ENCODE measurements around the gene TRIM28.
"Not testable (repeated sequence)": the region's sequence is repeated elsewhere in the genome, so short reads cannot be mapped to it uniquely, and the experiment has no call there.

TRIM28 gene

DNA sequence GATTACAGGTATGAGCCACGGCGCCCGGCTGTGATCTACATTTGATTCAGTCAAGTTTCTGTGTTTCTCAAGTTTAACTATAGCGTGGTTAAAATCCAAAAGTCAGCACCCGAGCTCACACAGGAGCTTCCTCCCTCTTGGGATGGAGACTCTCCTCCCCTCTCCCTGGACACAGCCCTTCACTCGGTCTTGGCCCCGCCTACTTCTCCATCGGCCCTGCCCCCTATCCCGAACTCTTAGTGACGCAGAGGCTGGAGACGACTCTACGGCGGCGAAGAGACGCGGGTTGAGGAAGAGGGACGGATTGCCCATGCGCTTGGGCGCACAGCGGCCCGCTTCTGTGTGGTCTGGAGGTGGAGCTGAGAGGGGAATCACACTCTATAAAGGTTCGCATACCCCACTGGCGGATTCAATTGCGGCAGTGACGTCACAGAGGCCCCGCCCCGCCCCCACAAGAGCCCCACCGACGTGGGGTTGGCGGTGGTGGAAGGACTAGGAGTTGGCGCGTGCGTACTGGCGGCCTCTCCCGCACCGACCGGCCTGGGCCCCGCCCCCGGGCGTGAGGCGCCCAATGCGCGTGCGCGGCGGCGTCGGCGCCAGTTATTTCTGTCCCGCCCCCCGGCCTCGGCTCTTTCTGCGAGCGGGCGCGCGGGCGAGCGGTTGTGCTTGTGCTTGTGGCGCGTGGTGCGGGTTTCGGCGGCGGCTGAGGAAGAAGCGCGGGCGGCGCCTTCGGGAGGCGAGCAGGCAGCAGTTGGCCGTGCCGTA, at the start of gene TRIM28:
TRIM28 (plus strand) TSS at position 239 of the 765 bp plus-strand sequence. CDS start 694 bp downstream, outside the sequence.
- DNase-seq: no peak

DNA sequence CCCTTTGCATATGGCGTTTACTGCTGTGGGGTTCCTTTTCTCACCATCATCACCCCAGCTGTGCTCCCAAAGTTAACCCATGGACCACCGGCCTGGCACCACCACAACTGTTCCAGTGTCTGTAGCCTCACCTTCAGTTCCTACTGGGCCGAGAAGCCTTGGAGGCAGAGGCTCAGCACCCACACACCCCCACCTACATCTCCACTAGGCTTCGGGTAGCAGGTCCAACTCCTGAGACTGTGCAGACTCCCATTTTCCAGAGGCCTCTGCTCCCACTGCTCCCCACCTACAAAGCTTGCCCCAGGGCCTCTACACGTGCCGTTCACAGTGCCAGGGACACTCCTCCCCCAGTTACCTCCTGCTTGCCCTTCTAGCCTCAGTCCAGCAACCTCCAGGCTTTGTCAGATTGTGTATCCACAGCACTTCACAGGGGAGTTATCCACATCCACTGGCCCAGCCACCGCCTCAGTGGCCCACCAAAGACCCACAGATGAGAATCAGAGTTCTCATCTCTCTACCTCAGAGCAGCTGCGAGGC, 46.2 kb upstream of the TRIM28 start:
- DNase-seq: no peak

DNA sequence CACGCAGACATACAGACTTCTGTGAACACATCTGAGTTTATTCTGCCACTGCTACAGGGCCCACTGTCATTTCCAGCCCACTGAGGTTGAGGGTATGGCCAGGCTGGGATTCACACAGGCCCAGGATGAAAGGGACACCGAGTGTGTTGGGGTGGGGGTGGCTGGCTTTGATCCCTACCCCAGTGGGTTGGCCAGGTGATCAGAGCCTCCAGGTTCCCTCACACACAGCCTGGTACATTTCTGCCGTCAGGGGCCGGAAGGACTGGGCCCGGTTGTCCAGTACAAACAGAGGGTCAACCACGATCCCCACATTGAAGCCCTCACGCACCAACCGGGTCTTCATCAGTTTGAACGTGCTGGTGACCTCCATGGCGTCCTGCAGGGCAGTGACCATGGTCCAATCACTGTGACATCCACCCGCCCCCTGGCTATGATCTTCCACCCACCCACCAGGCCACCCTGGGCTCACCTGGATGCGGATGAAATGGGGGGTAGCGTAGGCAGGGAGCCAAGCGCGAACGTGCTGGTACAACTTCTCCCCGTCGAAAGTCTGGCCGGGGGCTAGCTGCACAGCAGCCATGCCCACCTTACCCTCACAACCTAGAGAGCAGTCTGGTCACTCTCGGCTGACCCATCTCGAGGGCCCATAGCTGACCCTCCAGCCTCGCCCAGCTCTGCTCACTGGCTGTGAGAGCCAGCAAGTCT, 45.4 kb upstream of the TRIM28 start:
- DNase-seq: no peak

DNA sequence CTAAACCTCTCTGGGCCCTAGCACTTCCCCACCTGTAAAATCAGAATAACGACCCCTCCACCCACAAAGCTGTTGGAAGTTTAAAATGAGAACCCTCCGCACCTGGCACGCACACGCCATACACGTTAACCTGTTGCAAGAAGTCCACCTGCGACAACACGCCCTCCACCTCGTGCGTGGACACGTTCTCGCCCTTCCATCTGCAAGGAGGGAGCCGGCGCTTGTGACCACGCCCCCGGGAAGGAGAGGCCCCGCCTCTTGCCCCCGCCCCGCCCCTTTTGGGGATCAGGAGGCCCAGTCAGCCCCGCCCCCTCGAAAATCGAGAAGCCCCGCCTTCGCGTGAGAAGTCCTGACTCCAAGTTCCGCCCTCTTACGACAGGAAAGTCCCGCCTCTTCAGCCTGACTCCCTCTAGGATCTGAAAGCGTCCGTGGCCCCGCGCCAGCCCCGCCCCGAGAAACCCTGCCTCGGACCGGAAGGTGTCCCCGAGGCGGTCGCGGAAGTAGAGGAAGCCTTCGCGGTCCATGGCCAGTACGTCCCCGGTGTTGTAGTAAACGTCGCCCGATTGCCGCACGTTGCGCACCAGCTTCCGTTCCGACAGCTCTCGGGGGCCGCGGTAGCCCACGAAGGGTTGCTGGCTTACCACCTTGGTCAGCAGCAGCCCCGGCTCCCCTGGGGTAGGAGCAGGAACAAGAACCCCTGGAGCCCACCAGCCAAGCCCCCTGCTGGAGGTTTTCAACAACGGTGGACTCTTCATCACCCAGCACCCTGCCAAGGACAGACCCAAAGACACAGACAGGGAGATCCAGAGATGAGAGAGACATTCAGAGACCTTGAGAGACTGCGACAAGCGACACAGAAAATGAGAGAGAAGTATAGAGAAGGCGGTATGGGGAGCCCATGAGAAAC, 44.6 kb upstream of the TRIM28 start:
- peak; percentile 82 to 91 (median 84) for DNase-seq

DNA sequence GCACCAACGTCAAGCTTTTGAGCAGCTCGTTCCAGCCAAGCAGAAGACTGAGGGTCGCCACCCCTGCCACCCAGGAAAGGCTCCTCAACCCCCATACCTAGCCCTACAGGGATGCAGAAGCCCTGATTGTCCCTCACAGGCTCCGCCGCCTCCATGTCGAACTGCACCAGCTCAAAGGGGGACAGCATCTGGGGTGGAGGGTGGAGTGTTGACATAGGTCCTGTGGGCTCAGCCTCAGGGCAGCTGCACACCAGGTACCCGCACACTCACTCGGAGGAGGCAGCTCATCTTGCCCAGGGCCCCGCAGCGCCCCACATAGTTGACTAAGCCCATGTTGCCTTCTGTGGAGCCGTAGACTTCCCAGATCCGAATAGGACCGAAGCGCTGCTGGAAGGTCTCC, 43.6 kb upstream of the TRIM28 start:
- DNase-seq: no peak

DNA sequence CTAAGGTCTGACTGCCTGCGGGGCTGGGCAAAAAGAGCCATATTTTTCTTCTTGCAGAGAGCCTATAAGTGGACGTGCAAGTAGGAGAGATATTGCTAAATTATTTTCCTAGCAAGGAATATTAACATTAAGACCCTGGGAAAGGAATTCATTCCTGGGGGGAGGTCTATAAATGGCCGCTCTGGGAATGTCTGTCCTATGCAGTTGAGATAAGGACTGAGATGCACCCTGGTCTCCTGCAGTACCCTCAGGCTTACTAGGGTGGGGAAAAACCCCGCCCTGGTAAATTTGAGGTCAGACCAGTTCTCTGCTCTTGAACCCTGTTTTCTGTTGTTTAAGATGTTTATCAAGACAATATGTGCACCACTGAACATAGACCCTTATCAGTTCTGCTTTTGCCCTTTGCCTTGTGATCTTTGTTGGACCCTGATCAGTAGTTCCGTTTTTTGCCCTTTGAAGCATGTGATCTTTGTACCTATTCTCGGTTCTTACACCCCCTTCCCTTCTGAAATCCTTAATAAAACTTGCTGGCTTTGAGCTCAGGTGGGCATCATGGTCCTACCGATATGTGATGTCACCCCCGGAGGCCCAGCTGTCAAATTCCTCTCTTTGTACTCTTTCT, 36.2 kb upstream of the TRIM28 start:
- DNase-seq: not testable (repeated sequence)

DNA sequence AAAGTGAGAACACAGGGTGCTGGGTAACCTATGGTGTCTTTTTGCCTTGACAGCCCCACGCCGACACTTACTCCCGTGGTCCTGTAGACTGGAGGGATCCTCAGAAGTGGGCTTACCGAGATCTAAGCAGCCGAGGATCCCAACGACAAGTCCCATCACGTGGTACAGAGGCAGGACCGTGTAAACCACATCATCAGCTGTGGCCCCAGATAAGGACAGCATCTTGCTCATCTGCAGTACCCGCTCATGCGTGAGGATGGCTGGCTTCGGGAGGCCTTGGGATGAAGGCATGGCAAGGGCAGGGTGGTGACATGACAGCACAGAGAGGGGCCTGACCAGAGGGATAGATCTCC, 34.2 kb upstream of the TRIM28 start:
- DNase-seq: no peak

DNA sequence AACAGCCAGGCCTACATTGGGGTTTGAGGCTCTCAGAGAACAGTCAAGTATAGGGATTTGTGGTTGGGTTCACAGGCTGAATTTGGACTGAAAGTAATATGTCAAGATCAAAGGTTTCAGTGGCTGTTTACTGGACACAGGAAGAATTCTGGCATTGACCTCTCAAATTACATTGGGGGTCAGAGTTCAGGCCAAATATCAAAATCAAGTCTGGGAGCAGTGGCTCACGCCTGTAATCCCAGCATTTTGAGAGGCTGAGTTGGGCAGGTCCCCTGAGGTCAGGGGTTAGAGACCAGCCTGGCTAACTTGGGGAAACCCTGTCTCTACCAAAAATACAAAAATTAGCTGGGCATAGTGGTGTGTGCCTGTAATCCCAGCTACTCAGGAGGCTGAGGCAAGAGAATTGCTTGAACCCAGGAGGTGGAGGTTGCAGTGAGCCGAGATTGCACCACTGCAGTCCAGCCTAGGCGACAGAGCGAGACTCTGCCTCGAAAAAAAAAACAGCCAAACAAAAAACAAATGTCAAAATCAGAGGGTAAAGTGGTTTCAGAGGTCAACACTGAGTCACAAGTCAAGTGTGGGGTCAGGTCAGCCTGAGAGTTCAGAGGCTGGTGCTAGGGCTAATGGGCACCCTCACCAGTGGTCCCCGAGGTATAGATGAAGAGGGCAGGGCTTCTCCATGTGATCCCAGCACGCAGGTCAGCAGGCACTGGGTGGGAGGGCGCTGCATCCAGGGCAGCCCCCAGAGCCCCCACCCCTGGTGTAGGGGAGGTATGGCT, 33.6 kb upstream of the TRIM28 start:
- no peak for DNase-seq

DNA sequence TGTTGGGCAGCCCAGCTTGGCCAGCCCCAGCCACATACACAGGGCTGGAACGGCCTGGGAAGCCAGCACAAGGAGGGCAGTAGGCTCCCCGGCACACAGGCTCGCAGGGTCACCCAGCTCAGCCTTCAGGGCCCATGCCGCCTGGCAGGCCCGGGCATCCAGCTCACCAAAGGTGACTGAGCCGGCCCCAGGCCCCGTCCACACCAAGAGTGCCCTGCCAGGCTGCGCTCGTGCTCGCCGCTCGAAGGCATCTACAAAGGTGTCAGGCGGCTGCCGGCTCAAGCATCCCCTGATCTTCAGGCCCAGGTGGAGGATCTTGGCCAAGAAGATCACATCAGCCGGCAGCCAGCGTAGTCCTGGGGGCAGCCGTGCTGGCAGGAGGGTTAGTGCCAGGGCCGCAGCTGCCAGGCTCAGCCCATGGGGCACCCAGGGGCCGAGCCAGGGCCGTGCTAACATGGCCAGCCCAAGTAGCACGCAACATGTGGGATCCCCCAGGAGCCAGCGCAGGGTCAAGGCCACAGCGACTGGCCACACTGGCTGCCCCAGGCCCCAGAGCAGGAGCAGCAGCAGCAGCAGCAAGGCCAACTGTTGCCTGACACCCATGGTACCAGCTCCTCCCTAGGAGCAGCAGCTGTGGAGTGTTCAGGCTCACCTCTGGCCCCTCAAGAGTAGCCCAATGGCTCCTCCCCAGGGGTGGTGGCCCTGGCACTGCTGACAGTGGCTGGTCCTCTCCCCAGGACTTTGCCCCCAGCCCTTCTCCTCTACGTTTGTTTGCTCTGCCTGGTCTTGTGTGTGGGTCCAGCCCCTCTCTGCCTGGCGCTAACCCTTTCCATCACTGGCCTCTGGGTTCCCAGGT, 32.3 kb upstream of the TRIM28 start, which contains the start of gene SLC27A5:
SLC27A5 (minus strand) TSS at position 640 of the 856 bp plus-strand sequence; CDS start at position 603, 37 bp downstream.
- DNase-seq: no peak

DNA sequence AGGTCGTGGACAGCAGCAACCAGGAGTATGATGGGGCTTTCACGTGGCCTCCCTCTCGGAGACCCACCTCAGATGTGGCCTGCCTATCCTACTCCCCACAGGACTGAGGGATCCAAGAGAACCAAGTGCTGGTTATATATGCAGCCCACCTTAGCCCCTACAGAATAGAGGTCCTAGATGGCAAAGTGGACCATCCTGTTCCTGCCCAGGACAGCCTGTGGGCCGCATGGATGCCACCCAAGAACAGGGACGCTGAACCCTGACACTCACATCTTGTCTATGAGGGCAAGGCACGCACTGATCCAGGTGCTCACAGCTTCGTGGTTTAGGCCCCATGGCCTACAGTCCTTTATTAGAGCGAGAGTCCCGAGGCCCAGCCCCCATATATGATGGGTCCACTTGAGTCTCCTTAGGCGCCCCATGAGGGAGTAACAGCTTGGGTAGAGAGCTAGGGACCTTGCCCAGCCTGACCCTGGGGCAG, 30.6 kb upstream of the TRIM28 start:
- no peak for DNase-seq

DNA sequence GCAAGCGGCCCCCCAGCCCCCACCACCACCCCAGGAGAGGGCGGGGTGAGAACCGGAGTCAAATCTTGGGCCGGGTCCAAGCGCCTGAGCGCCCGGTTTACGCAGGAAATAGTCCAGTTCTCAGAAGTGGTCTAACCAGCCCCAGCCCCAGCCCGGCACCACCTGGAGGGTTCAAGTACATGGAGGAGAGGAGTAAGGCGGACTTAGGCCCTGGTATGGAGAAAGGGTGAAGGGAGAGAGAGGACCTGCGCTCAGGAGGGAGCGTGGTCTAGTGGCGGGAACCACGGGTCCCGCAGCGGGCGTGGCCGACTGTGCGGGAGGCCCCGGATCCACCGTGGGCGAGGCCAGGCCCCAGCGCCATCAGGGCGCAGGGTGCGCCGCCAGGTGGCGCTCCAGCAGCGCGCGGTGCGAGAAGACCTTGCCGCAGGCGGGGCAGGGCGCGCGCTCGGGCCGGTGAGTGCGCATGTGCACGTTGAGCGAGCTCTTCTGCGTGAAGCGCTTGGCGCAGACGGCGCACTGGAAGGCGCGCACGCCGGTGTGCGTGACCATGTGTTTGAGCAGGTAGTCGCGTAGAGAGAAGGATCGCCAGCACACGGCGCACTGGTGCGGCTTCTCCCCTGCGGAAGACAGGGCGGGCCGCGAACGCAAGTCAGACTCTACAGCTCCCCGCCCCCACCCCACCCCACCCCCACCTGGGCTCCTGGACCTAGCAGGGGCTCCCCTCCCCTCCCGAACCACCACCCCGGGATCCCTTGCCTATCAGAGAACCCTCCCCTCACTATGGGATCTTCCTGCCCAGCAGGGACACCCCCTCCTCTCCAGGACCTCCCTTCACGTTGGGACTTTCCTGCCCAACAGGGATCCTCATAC, 29.9 kb upstream of the TRIM28 start:
- DNase-seq: peak; percentile 81 to 95 (median 90)

DNA sequence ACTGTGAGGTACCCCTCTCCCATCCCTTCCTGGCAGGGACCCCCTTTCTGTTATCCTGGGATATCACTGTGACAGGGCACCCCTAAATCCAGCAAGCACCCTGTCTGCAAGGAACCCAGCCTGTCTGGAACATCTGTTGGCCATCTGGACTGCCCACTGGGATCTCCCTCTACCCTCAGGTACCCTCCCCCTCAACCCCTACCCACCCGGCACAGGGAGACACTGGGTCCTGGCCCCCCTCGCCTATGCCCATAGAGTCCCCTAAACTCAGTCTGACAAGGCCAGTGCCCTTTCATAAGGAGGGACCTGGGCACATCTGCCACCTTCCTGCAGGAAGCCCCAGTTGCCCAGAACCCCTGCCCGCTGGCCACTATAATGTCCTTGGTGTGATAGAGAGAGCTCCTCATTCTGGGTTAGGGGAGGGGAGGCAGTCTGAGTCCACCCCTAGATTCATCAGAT, 29.3 kb upstream of the TRIM28 start:
- DNase-seq: no peak

DNA sequence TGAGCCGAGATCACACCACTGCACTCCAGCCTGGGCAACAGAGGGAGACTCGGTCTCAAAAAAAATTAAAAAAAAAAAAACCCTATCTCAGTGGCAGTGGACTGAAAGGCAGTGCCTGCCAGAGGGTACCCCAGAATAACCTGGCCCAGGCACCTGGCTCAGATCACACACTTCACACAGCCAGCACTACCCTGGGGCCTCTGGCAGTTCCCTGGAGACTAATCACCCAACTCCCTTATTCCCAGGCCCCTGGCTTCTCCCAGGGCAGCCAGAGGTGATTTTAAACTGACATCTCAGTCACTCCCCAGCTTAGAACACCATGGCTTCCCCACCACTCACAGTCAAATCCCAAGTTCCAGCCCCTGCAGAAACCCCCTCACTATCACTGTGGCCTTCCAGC, 28.6 kb upstream of the TRIM28 start:
- no peak for DNase-seq

DNA sequence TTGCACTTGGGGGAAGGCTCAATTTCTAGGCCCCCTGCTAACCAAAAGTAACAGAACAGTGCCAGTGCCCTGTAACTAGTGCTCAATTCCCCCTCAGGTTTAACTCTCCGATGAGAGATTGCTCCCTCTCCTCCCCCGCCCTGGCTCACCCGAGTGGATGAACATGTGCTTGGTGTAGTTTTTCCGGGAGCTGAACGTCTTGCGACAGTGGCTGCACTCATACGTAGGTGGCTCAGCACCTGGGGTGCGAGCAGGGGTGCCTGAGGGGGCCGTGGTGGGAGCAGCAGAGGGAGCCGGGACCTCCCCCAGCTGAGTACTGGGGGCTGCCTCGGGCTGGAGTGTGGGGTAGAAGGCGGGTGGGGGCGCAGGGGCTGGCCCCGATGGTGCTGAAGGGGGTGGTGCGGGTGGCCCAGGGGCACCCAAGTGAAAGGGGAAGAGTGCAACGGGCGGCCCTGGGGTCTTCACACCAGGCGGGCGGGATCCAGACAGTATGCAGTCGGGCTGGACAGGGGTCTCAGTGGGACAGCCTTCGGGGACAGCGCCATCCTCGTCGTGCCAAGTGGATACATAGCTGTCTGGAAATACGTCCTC, 27.5 kb upstream of the TRIM28 start:
- no peak for DNase-seq

DNA sequence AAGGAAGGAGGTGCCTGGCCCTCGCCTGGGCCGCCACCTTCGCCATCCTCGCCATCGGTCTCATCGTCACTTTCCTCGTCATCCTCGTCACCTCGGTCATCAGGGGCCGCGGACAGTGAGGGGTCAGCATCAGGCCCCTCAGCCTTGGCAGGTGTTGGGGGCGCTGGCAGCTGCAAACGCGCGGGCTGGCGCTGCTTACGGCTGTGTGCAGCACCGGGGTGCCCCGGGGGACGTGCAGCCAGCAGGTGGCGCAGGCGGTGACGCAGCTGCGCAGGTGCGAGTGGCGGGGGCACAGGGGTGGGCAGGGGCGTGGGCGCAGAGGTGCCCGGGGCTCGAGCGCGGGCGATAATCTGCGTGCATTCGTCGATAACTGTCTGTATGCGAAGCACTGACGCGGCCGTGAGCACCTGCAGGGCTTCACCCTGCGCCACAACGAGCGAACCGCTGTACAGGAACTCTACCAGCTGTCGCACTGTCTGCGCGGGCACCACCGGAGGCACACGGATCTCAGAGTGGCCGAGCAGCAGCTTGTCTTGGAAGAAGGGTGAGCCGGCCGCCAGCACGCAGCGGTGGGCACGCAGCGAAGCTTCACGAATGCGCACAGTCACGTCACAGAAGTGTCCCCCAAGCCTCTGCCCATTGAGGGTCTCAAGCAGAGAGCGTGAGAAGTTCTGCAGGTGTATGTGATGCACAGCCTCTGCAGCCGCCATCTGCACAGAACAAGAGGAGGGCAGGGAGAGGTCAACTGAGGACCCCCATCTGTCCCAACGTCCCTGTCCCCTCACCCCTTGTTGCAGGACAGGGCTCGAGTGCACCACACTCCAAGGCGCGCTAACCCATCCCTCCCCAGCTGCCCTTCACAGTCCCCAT, 26.7 kb upstream of the TRIM28 start:
- DNase-seq: no peak

DNA sequence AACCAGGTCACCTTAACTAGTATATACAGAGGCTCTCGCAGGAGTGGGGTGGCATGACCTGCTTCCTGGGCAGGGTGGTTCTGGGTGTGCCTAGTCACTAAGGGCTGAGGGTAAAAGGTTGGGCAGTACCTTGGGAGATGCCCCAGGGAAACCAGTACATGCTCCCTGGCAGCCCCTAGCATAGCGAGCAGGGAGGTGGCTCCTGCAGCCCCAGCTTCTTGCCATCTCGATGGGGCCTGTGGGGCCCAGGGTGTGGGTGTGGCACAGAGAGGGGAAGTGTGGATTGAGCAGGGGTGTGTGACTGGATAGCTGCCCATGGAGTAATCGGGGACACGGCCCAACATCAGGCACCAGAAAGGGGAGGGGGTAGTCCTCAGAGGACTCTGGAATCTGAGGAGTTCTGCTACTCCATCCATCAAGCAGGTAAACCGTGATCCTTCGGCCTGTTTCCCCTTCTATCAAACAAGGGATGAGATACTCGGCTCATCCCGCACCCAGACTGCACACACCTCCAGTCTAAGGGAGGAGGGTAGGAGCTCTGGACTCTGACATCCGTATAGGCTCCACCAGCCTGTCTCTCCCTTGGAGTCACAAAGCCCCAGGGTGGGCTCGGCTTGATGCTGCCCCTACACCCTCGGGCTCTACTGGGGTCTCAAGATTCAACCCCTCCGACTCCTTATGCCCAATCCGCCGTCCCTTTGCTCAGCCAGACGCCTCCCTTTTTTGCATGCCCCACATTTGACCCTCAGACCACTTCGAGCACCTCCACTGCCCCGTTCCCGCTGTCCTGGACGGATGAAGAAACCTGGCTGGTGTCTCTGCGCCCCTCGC, 25.4 kb upstream of the TRIM28 start:
- DNase-seq: no peak

DNA sequence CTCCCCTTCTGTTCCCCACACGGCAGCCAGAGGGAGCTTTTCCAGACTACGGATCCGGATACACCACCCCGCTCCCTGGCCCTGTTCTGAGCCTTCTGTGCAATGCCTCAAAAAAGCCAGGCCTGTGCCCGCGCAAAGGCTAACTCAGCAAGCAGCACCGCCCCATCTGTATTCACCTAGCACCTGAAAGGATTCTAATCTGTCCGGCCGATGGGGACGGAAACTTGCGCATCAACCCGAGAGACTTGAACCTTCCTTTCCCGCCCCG, 24.8 kb upstream of the TRIM28 start:
- peak in 2 of 4 experiments; percentile 13 to 41 for DNase-seq

All from activated naive CD4-positive, alpha-beta T cell (primary cell).